HCT116 (cell line): Measurements from ENCODE around the gene SPIRE2.

ENCODE experiments used
- EGR1 ChIP-seq: IDR thresholded peaks from 2 replicates; pipeline ENCODE4 v1.6.1; 2012; ENCODE audit warnings: low read depth
- TF ChIP-seq, protein P1 (sequence below), 3 experiments: fragments of 200-600 bp in 1 of 3; sonication (generic) in 1 of 3; IDR thresholded peaks in 2 of 3; conservative IDR thresholded peaks in 1 of 3; 2 replicates each; pipeline ENCODE4 v1.5.1; 2012 to 2017; ENCODE audit warnings: low read depth in 2 of 3, low read length in 2 of 3, antibody characterized with exemption in 1 of 3, borderline replicate concordance in 1 of 3, control low read depth in 1 of 3, mild to moderate bottlenecking in 1 of 3, mixed read lengths in 1 of 3, mixed run types in 1 of 3, moderate library complexity in 1 of 3; ENCODE audit not compliant: insufficient read depth in 1 of 3

DNA sequence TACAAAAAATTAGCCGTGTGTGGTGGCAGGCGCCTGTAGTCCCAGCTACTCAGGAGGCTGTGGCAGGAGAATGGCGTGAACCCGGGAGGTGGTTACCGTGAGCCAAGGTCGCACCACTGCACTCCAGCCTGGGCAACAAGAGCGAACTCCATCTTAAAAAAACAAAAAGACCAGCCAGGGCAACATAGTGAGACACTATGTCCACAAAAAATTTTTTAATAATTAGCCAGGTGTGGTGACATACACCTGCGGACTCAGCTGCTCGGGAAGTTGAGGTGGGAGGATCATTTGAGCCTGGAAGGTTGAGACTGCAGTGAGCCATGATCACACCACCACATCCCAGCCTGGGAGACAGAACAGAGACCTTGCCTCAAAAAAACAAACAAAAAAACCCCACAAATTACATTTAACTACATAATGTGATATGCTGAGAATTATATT is 40.9 kb upstream of the SPIRE2 start:
- TF ChIP-seq, protein P1, sequence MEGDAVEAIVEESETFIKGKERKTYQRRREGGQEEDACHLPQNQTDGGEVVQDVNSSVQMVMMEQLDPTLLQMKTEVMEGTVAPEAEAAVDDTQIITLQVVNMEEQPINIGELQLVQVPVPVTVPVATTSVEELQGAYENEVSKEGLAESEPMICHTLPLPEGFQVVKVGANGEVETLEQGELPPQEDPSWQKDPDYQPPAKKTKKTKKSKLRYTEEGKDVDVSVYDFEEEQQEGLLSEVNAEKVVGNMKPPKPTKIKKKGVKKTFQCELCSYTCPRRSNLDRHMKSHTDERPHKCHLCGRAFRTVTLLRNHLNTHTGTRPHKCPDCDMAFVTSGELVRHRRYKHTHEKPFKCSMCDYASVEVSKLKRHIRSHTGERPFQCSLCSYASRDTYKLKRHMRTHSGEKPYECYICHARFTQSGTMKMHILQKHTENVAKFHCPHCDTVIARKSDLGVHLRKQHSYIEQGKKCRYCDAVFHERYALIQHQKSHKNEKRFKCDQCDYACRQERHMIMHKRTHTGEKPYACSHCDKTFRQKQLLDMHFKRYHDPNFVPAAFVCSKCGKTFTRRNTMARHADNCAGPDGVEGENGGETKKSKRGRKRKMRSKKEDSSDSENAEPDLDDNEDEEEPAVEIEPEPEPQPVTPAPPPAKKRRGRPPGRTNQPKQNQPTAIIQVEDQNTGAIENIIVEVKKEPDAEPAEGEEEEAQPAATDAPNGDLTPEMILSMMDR (IDR thresholded peaks at IDR 0.05 in 2 of 3, conservative IDR thresholded peaks at IDR 0.05 in 1 of 3; ENCODE audit: borderline replicate concordance in 1 of 3, insufficient read depth in 1 of 3, low read depth in 2 of 3, low read length in 2 of 3), result no peak
- TF ChIP-seq EGR1, result no peak
